SU-DHL-6 (cell line): ENCODE measurements around the gene CDHR4.

Experiments used
- CTCF ChIP-seq: fragments of 200-600 bp; sonication (generic); IDR thresholded peaks from one replicate; pipeline ENCODE4 v1.5.1; 2017; ENCODE audit warnings: antibody characterized with exemption, mild to moderate bottlenecking, low read length, moderate library complexity; ENCODE audit not compliant: insufficient read depth, poor library complexity, severe bottlenecking
- EZH2phosphoT487 ChIP-seq: fragments of 200-600 bp; sonication (generic), shearing (Covaris generic); conservative IDR thresholded peaks from 2 replicates; pipeline ENCODE4 v1.6.1; 2018; ENCODE audit warnings: mild to moderate bottlenecking, antibody characterized with exemption, low read length, moderate library complexity, mixed read lengths

- no peak for TF ChIP-seq CTCF
- TF ChIP-seq EZH2phosphoT487 = no peak
These were observed 53.7 kb downstream of the CDHR4 start for GRCh38 chr3:49745986-49746385.
